HG03469 (cell line): Measurements from ENCODE around the gene FGF14.

Experiments used
- ATAC-seq: cut with Tn5 transposase; IDR thresholded peaks from one replicate; pipeline ENCODE4 v1.9.1; 2021; ENCODE audit warnings: mild to moderate bottlenecking, moderate library complexity, moderate number of reproducible peaks; ENCODE audit not compliant: unreplicated experiment

FGF14 gene

GRCh38 chr13:102261316-102261715 is 140.5 kb downstream of the FGF14 start:
- no peak for ATAC-seq

- no peak for ATAC-seq
These were observed 141.6 kb downstream of the FGF14 start for GRCh38 chr13:102260256-102260655.

- no peak for ATAC-seq
These were observed 146.4 kb downstream of the FGF14 start for GRCh38 chr13:102255409-102255808.

- ATAC-seq, result no peak
These were observed 150.0 kb downstream of the FGF14 start for GRCh38 chr13:102251817-102252216.

- ATAC-seq, result no peak
These were observed 151.4 kb downstream of the FGF14 start for GRCh38 chr13:102250448-102250847.

GRCh38 chr13:102244607-102245227 is 157.1 kb downstream of the FGF14 start:
- ATAC-seq, result no peak

- no peak for ATAC-seq
These were observed 161.7 kb downstream of the FGF14 start for GRCh38 chr13:102240110-102240509.

GRCh38 chr13:102237230-102237629 is 164.6 kb downstream of the FGF14 start:
- ATAC-seq, result no peak

- no peak for ATAC-seq
These were observed 165.0 kb downstream of the FGF14 start for GRCh38 chr13:102236830-102237229.

- ATAC-seq, result no peak
These were observed 165.5 kb downstream of the FGF14 start for GRCh38 chr13:102236341-102236740.

- ATAC-seq, result no peak
These were observed 166.2 kb downstream of the FGF14 start for GRCh38 chr13:102235689-102236088.

- ATAC-seq, result no peak
These were observed 167.2 kb downstream of the FGF14 start for GRCh38 chr13:102234618-102235017.

GRCh38 chr13:102233566-102234208 is 168.2 kb downstream of the FGF14 start:
- ATAC-seq, result no peak

GRCh38 chr13:102231479-102231878 is 170.4 kb downstream of the FGF14 start:
- no peak for ATAC-seq

- ATAC-seq, result no peak
These were observed 174.1 kb downstream of the FGF14 start for GRCh38 chr13:102227741-102228140.

- ATAC-seq, result no peak
These were observed 175.3 kb downstream of the FGF14 start for GRCh38 chr13:102226591-102226990.

GRCh38 chr13:102225892-102226291 is 176.0 kb downstream of the FGF14 start:
- ATAC-seq, result no peak

- ATAC-seq, result no peak
These were observed 181.1 kb downstream of the FGF14 start for GRCh38 chr13:102220681-102221228.

- no peak for ATAC-seq
These were observed 186.9 kb downstream of the FGF14 start for GRCh38 chr13:102214956-102215355.

GRCh38 chr13:102212729-102213128 is 189.1 kb downstream of the FGF14 start:
- no peak for ATAC-seq

- ATAC-seq, result no peak
These were observed 193.5 kb downstream of the FGF14 start for GRCh38 chr13:102208347-102208746.

GRCh38 chr13:102207680-102208342 is 194.0 kb downstream of the FGF14 start:
- no peak for ATAC-seq
